HG03095 (cell line): Measurements from ENCODE around the gene PTPRR.

Source experiments
- ATAC-seq: cut with Tn5 transposase; IDR thresholded peaks from one replicate; pipeline ENCODE4 v1.9.1; 2021; ENCODE audit warnings: moderate library complexity; ENCODE audit not compliant: unreplicated experiment

The PTPRR gene

DNA sequence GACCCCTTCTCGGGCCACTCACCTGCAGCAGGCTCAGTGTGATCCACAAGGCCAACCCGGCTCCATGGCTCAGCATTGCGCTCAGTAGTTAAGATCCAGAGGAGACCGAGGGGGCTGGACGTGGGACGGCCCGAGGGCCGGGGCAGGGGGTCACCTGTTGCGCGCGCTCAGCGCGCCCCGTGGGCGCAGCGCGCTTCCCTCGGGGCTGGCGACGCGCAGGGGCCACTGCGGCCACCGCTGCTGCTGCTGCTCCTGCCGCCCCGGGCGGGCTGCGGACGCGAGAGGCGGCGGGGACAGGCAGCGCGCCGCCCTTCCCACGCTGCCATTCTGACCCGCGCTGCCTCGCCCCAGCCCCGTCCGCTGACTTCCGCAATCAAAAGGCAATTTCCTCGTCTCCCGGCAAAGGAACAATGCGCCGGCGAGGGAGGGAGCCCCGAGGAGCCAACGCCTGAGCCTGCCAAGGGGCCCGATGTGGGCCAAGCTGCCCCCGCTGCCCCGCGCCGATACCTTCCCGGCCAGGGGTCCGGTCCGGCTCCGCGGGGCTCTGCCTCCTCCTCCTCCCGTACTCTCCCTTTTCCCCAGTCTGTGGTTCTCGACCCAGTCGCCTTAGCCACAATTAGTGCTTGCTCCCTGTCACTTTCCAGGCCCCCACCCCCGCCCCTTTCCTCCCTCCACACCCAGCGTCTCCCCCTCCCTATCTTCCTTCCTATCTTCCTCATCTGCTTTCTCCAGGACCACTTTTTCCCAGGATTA is 310.6 kb downstream of the PTPRR start:
- ATAC-seq, result no peak

DNA sequence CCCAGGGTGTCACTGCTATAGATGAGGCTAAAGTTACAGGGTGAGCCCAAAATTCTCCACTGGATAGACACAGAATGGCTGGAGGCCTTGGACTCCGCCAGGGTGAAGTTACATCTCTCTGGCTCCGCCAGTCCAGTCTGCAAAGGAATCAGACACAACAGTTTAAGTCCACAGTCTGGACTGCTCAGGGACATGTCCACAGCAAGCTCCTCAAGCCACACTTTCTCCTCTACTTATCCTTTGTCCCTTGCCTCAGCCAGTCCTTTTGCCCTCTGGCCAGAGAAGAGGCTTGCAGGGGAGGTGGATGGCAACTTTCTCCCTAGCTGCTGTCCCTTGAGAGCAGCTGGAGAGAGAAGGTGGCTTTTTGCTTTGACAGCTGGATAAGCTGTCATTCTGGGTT is 311.3 kb downstream of the PTPRR start:
- ATAC-seq, result no peak

DNA sequence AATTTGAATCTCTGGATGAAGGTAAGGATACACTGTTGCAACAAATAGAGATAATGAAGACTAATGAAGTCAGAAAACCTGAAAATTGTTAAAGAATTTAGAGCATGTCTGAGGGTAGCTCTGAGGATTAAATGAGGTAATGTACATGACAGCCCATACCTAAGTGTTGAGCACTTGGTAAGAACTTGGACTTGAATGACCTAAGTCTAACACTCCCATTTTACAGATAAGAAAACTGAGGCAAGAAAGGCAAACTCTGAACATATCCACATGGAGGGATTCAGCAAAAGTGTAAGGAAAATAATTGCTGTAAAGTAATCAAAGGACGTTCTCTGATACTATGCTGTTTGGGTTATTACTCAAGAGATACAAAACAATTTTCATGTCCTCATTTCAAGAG is 312.4 kb downstream of the PTPRR start:
- ATAC-seq, result no peak

DNA sequence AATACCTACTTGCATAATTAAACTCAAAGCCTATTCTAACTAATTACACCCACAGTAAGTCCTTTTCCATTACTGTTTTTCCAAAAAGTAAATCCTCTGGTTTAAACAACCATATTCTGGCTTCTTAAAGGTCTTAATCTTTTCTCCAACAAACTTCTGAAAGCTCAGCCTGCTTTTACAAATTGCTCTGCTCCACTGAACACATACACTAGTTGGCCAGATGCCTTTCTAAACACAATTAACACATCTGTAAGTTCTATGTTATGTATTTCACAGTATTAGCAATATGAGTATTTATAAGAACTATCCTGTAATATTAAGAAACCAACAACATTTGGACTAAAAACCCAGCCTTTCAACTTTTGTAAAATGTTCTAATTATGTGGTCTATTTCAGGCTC is 313.4 kb downstream of the PTPRR start:
- ATAC-seq, result no peak

DNA sequence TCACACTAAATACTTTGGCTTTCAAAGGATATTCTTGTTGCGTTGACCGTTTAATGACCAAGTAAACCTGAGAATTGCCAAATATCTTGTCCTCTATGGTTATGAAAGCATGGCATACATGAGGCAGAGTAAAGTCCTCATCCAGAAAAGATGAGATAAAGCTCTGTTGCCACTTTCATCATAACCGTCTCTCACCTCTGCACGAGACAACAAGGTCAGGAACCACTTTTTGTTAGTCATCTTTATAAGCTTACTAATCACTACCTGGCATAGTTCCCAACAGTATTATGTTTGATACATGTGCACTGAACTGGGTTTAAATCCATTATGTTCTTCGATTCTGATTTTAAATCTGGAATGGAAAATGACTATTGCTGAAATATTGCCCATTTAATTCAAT is 314.6 kb downstream of the PTPRR start:
- ATAC-seq, result no peak

DNA sequence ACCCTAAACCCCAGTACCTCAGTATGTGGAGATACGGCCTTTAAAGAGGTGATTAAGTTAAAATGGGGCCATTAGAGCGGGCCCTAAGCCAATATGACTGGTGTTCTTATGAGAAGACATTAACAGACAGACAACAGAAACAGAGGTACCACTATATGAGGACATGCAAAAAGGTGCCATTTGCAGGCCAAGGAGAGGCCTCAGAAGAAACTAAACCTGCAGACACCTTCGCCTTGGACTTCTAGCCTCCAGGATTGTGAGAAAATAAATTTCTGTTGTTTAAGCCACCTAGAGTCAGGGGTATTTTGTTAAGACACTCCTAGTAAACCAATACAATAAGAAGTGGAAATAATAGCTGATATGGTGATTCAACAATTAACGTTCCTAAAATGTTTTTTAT is 315.9 kb downstream of the PTPRR start:
- ATAC-seq, result no peak

DNA sequence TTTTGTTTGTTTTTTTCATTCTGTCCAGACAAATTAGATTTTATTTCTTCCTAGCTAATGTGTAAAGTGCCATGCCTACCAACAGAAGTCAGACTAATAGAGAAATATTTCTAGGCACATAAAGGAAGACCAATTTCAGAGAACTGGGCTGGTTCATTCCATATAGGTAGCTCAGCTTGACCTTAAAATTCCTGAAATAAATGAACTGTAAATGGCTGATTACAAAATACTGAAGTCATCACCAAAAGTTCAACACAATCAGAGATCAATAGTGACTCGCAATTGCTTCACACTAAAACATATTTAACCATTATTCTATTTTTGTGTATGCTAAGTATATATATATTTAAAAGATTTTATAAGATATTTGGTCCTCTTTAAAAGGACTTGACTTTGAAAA is 317.5 kb downstream of the PTPRR start:
- no peak for ATAC-seq

DNA sequence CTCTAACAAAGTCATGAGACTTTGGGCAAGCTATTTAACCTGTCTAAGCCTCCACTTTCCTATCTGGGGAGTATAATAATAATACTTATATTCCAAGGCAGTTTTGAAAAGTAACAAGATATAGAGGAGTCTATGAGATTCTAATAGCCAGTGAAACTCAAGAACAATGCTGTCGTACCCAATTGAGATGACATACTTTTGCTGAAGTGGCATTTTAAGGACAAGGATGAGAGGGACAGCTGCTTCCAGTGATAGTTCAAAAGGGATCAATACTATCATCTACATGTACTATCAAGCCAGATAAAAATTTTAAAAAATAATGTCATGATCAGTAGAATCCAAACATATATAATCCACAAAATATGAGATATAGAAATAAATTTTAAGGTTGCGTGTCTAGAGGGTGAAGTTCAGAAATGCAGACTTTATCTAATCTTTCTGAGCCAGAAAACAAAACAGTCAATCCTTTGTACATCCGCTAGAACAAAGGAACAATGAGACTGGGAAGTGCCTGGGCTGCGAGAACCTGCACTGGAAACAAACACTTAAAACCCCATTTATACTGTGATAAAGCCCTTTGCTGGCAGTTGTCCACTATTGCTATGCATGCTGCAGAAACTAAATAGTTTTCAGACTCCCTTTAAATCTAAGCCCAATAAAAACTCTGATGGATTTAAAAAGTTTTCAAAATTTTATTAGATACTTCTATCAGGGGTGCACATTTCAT is 321.9 kb downstream of the PTPRR start:
- no peak for ATAC-seq

DNA sequence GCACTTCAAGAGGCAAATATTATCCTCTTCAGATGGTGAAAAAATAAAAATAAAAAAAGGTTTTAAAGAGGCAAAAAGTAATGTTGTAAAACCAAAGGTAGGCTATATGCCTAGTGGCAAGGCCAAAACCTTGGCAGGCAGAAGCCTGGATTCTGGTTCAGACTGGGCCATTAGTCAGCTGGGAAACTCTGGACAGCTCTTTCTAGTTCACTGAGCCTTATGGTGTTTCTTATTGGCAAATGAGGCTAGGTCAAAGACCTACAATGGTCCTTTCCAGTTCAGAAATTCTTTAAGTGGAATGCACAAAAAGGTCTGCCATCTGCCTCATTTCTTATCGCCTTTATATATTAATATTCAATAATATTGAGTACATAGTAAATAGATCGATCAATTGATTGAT is 327.9 kb downstream of the PTPRR start:
- ATAC-seq, result no peak

DNA sequence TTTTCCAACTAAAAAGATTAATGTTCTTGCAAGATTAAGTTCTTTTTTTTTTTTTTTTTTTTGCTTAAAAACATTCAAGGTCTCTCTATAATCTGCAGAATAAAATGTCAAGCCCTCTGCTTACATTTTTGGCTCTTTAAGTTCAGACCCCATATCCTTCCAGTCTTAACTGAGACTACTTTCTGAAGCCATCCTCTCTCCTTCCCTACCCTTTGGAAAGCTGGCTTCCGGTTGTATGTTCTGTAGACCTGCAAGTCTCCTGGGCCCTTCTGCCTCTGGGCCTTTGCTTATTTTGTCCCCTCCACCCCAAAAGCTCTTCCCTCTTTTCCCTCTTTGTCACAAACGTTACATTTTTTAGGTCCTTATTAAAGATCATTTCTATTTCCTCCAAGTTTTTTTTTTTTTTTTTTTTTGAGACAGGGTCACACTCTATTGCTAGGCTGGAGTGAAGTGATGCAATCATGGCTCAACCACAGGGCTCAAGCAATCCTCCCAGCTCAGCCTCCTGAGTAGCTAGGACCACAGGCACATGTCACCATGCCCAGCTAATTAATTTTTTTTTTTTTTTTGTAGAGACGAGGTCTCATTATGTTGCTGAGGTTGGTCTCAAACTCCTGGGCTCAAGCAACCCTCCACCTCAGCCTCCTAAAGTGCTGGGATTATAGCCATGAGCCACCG is 329.9 kb downstream of the PTPRR start:
- no peak for ATAC-seq

DNA sequence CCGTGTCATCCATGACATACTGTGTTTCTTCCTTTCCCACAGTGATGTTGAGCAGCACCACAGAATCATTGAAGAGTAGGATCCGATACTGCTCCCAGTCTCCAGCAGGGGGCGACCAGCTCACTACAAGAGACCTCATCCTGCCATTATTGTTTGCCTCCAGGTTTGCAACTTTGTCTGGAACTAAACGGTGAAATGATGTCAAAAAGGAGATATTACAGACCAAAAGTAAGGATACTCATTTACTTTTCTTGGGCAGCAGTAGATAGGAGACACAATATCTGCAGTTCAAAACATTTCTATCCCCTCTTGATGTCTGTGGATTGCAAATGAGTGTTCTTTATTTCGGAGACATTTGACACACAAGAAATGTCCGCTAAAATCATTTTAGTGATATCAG is 330.5 kb downstream of the PTPRR start:
- ATAC-seq, result peak; percentile 90
